ENCODE measurements around the gene SMC4.

GRCh38 chr3:160381470-160381869, 18.0 kb upstream of the SMC4 start:
- TF ChIP-seq EP300 (IDR thresholded peaks at IDR 0.05) (no peak), CTCF (IDR thresholded peaks at IDR 0.05) (no peak), POLR2A (IDR thresholded peaks at IDR 0.05) (no peak)

Data from ovary (tissue), 3 donors.